Astrocyte (in vitro differentiated cells and primary cell): ENCODE results near the gene PCSK5.

Source experiments
- CTCF ChIP-seq: IDR thresholded peaks from 2 replicates; pipeline ENCODE4 v1.5.1; 2011; ENCODE audit warnings: low read depth, mild to moderate bottlenecking, inconsistent platforms, low read length, moderate library complexity; ENCODE audit not compliant: insufficient read depth
- EZH2 ChIP-seq: IDR thresholded peaks from 2 replicates; pipeline ENCODE4 v1.6.1; 2012; ENCODE audit warnings: mild to moderate bottlenecking, low read length, inconsistent platforms; ENCODE audit not compliant: insufficient read depth

- TF ChIP-seq CTCF: no peak
- TF ChIP-seq EZH2: no peak
These were observed 401.8 kb downstream of the PCSK5 start for GRCh38 chr9:76292246-76292645.
